Stimulated activated CD4-positive, alpha-beta T cell treated with anti-CD3 and anti-CD28 coated beads, Interleukin-12 subunit alpha, Interleukin-12 subunit beta, amount 100 ng/mL, for 24 hours (primary cell): ENCODE measurements around the gene CCDC28B.

Experiments used
- DNase-seq, 2 experiments: peaks; one replicate each; pipeline ENCODE4 v3.0.0-alpha.2; 2020; ENCODE audit warnings: low read depth in 2 of 2

CCDC28B gene

GRCh38 chr1:32194984-32195383 is 5.4 kb upstream of the CCDC28B start:
- no peak for DNase-seq

DNA sequence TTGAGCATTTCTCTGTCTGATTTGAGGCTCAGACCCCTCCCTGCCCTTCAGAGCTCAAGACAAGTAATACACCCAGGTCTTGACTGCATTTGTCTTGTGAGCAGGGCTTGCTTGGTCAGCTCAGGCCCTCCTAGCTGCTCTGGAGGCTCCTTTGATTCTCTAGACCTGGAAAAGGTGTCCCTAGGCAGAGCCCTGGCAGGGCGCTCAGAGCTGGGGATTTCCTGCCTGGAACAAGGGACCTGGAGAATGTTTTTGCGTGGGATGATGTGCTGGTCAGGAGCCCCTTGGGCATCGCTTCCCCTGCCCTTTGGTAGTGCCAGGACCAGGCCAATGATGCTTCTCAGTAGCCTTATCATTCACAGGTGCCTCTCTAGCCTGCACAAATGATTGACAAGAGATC is 4.9 kb upstream of the CCDC28B start:
- DNase-seq: no peak

DNA sequence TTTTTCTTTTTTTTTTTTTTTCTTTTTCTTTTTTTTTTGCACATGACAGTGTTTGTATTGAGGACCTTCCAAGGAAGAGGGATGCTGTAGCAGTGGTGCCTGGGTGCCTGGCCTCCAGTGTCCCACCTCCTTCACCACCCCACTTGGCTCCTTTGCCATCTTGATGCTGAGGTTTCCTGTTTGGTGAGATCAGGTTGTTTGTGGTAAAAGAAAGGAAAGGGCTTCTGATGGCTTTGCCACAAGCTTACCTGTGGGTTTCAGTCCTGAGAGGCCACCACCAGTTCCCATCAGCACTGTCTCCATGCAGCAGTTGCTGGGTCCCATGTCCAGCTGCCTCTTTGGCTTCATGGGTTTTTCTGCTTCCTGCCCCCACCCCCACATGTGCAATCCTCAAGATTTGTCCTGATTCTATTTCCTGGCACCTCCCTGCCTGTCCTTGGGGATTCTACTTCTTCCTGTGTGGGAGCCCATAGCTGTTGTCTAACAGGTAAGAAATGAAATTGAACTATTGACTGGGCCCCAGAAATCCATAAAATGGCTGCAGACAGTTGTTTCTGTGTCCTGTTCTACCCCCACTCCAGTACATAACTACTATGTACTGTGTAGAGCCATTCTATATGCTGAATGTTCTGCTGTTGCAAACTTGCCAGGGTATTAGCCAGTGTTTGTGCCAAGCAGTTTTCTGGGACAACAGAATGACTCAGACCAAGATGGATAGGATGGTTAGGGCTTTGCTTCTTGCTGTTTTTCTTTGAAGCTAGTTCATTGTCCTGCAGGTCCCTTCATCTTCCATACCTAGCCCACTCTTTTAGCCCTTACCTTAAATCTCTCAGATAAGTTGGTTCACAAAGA is 4.2 kb upstream of the CCDC28B start:
- DNase-seq: no peak

GRCh38 chr1:32197074-32197473 is 3.3 kb upstream of the CCDC28B start:
- no peak for DNase-seq

GRCh38 chr1:32197837-32198236 is 2.6 kb upstream of the CCDC28B start:
- DNase-seq: no peak

- DNase-seq: no peak
Observed at GRCh38 chr1:32198237-32199042, 2.0 kb upstream of the CCDC28B start.

GRCh38 chr1:32199043-32199716 is 1.2 kb upstream of the CCDC28B start:
- no peak for DNase-seq

GRCh38 chr1:32199717-32200072 is 700 bp upstream of the CCDC28B start:
- no peak for DNase-seq

- DNase-seq: peak in 1 of 2 experiments; percentile 83
Observed at GRCh38 chr1:32201011-32201855, 838 bp downstream of the CCDC28B start.

DNA sequence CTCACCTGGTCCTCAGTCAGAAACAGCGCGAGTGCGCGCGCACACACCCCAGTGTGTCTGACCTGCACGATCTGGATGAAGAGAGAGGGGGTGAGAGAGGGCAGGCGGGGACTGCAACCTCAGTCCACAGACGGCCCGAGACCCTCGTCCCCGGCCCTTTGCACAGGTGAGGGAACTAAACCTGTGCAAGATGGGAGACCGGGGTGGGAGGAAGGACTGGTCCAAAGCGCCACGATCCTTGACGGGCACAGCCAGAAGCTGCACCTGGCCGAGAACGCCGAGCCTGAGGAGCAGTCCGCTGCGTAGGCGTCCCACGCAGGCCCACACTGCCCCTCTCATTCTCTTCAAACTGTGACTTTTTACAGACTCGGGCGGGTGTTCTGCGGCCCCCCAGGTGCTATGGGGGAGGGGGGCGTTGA is 4.6 kb downstream of the CCDC28B start:
- DNase-seq: no peak

DNA sequence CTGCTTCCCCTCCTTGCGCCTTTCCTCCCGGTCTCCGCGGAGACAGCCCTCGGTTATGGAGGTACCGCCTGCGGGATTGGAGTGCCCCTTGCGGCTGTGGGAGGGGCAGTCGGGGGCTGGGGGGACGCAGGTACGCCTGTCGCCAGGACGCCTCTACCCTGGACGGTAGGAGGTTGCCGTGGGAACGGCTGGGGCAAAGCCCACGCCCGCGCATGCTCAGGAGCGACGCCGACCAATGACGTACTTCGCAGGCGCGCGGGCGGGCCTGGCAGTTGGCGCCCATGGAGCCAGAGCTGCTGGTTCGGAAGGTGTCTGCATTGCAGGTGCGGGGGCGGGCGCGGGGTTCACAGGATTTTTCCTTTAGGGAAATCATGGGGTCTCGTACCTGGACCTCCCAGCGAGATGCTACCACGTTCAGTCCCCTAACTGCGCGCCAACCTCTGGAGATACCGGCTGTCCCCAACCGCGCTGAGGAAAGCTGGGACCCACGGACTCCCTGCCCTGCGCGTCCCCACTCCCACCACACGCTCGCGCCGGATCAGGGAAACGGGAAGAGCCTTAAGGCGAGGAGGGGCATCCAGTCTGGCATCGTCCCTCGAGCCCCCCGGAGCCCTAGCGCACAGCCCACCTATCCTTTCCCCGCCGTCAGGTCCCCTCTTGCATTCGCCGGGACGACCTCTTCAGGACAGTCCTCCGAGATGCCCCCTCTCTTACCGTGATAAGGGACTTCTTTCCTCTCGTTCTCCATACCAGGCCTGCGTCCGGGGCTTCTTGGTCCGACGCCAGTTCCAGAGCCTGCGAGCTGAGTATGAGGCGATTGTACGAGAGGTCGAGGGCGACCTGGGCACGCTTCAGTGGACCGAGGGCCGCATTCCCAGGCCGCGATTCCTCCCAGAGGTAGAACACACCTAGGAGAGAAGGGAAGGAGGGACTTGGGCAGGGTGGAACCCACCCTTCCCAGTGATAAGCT is 5.3 kb downstream of the CCDC28B start, which contains the start of gene IQCC:
IQCC (plus strand) TSS at position 271 of the 970 bp plus-strand sequence; CDS start at position 282, 11 bp downstream.
- DNase-seq: peak; percentile 73 to 81

GRCh38 chr1:32208469-32208868 is 8.1 kb downstream of the CCDC28B start:
- DNase-seq: no peak

DNA sequence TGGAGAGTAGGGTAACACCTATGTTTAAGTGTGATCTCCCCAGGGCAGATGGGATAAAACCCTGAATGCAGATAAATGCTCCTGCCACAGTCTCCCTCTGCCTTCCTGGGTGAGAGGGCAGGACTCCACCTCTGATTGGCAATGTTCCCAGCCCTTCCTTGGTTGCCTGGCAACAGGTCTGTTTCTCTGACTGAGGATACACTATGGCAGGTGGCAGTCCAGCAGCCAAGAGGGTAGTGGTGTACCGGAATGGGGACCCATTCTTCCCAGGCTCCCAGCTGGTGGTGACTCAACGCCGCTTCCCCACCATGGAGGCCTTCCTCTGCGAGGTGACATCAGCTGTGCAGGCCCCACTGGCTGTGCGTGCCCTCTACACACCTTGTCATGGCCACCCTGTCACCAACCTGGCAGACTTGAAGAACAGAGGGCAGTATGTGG is 8.5 kb downstream of the CCDC28B start, which contains the start of gene DCDC2B:
DCDC2B (plus strand) TSS at position 199 of the 438 bp plus-strand sequence; CDS start at position 204, 5 bp downstream.
- no peak for DNase-seq

DNA sequence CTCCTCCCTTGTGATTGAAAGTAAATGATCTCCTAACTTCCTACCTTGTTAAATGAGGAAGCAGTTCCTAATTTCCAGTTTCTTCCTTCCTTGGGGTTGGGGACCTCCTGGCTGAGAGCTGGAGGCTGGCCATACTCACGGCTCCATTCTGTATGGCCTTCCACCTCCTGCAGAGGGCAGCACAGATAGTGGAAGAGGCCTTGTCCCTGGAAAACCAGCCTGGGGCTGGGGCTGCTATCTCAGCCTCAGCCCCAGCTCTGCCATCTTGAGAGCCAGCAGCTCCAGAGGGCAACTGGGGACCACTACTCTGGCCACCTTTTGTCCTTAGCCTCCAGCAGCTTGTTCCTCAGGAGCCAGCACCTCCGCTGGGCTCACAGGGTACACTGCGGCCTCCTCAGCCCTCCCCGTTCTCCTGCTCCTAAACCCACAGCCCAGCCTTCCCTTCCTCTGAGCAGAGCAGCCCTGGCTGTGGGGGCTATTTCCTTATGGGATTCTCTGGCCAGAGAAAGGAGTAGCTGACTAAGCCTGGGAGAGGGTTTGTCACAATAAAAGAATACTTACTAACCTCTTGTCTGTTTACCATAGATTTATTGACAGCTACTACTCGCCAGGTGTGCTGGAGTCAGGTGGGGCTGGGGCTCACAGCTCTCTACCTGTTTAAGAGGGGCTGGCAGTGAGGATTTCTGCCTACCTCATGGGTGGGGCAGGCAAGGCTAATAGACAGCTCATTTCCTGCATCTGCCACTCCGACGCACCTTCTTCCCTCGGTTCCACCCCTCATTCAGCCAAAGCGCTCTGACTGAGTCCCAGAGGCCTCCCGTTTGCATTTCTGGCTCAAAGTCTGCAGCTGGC is 15.5 kb downstream of the CCDC28B start:
- peak; percentile 26 to 51 for DNase-seq

- no peak for DNase-seq
Observed at GRCh38 chr1:32216566-32216965, 16.2 kb downstream of the CCDC28B start.

- DNase-seq: no peak
Observed at GRCh38 chr1:32219022-32219421, 18.6 kb downstream of the CCDC28B start.

GRCh38 chr1:32220746-32221580 is 20.6 kb downstream of the CCDC28B start:
- no peak for DNase-seq

- no peak for DNase-seq
Observed at GRCh38 chr1:32221581-32221979, 21.2 kb downstream of the CCDC28B start.
